Activated naive CD4-positive, alpha-beta T cell treated with anti-CD3 and anti-CD28 coated beads, Interleukin-2, amount 50 U/mL, for 16 hours (primary cell): ENCODE measurements around the gene CENPC.
A peak's percentile ranks its signal among the peaks of the same experiment; 100 is the strongest.
"Not testable (repeated sequence)": the region's sequence is repeated elsewhere in the genome, so short reads cannot be mapped to it uniquely, and the experiment has no call there.

Experiments used
- DNase-seq: peaks from one replicate; pipeline ENCODE4 v3.0.0-alpha.2; 2020

Gene CENPC, protein sequence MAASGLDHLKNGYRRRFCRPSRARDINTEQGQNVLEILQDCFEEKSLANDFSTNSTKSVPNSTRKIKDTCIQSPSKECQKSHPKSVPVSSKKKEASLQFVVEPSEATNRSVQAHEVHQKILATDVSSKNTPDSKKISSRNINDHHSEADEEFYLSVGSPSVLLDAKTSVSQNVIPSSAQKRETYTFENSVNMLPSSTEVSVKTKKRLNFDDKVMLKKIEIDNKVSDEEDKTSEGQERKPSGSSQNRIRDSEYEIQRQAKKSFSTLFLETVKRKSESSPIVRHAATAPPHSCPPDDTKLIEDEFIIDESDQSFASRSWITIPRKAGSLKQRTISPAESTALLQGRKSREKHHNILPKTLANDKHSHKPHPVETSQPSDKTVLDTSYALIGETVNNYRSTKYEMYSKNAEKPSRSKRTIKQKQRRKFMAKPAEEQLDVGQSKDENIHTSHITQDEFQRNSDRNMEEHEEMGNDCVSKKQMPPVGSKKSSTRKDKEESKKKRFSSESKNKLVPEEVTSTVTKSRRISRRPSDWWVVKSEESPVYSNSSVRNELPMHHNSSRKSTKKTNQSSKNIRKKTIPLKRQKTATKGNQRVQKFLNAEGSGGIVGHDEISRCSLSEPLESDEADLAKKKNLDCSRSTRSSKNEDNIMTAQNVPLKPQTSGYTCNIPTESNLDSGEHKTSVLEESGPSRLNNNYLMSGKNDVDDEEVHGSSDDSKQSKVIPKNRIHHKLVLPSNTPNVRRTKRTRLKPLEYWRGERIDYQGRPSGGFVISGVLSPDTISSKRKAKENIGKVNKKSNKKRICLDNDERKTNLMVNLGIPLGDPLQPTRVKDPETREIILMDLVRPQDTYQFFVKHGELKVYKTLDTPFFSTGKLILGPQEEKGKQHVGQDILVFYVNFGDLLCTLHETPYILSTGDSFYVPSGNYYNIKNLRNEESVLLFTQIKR

GRCh38 chr4:67545199-67546003 lies at the start of gene CENPC:
Gene CENPC (minus strand): TSS chr4:67545503. CDS start chr4:67545355, 148 bp downstream.
- peak; percentile 93 for DNase-seq

DNA sequence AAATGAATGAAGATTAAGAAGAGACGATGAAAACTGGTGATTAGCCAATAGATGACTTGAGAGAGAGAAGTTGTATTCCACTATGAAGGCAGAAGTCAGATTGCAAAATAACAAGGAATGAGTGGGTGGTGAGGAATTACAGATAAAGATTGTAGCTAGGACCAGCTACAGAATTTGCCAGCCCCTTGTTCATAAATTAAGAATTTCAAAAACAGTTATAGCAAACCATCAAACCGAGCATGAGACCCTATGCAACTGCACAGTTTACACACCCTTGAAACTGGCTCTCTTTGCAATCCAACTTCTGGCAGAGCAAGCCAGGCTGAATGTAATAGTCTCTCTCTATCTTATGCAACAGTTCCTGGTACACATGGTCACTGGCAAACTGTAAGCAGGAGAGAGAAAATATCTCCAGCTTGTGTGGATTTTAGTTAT lies 48.5 kb upstream of the CENPC start:
- no peak for DNase-seq

DNA sequence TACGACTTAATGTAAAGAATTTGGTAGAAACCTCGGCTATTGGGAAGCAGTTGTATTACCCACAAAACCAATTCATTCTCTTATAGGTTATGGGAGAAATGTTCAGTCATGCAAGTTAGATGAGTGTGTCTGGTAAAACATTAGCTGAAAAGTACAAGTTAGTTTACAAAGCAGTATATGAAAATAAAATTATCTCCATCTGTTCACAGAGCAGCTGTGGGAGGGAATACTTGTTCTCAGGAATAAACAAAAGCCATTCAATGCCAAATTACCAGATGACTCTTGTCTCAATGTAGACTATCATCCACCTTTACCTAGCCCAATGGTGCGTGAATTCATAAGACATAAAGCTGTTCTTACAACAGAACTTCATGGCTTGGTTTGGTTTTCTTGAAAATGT lies 41.9 kb upstream of the CENPC start:
- DNase-seq, result no peak

DNA sequence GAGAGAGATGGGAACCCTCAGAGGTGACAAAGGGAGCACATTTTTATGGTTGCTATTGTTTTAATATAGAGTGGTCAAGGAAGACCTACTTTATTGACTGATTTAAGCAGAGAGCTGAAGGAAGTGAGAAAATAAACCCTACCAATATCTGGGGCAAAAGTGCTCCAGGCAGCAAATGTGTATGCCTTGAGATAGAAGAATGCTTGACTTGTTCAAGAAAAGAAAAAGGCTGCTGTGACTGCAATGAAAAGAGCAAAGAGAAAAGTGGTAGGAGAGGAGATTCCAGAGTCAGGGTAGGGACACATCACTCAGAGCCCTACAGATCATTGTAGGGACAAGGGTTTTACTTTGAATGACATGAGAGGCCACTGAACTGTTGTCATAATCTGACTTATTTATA lies 39.2 kb upstream of the CENPC start:
- no peak for DNase-seq

DNA sequence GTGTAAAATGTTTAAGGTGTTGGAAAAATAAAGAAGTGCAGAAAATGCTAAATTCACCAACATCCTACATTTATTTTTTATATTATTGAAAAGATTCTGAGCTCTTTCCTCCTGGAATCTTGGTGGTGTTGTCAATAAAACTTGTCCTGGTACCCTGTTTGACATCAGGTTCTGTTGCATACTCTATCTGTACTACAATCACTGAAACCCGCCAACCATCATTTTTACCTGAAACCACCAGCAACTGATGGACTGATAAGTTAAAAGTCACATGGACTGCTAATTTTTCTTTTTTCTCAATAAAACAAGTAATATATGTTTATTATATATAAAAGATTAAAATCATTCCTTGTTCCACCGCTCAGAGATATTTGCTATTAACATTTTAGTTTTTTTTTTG lies 36.6 kb upstream of the CENPC start:
- DNase-seq, result no peak

- DNase-seq, result no peak
Measured at GRCh38 chr4:67581208-67581857, 36.0 kb upstream of the CENPC start.

DNA sequence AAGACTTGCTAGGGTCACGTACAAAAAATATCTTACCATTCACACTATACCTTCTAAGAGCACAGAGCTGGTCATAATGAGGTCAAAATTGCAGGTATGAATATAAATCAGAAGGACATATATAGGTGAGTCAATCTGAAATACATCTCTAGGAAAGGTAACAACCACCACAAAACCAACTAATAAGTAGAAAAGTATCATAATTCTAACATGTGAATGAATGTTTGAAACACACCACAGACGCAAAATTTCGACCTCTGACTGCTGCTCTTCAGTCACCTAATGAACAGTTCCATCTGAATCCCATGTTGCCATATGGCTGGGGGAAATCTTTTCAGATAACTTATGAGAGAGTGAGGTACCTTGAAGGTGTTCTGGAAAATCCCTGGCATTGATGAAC lies 35.3 kb upstream of the CENPC start:
- DNase-seq, result no peak

GRCh38 chr4:67576538-67576937 lies 31.2 kb upstream of the CENPC start:
- no peak for DNase-seq

DNA sequence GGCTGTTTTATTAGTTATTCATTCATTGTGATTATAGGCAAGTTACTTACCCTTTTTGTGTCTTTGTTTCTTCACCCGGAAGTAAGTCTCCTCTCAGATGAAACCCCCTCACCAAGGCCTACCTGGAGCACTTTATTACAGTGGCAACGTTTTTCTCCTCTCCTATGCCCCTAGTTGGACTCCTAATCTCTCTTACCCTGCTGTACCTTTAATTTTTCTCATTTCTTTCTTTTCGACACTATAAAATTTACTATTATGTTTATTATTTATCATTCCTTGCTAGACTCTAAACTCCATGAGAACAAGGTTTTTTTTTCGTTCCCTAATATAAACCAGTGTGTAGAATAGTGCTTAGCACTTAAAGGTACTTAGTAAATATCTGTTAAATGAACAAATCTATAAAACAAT lies 30.8 kb upstream of the CENPC start:
- DNase-seq, result no peak

GRCh38 chr4:67575232-67576058 lies 30.1 kb upstream of the CENPC start:
- DNase-seq, result no peak

GRCh38 chr4:67573193-67573592 lies 27.9 kb upstream of the CENPC start:
- DNase-seq, result no peak

- DNase-seq, result no peak
Measured at GRCh38 chr4:67571975-67572374, 26.7 kb upstream of the CENPC start.

GRCh38 chr4:67570537-67570936 lies 25.2 kb upstream of the CENPC start:
- DNase-seq, result no peak

- no peak for DNase-seq
Measured at GRCh38 chr4:67568820-67569219, 23.5 kb upstream of the CENPC start.

GRCh38 chr4:67566335-67566734 lies 21.0 kb upstream of the CENPC start:
- DNase-seq, result no peak

- DNase-seq, result no peak
Measured at GRCh38 chr4:67565284-67565683, 20.0 kb upstream of the CENPC start.

DNA sequence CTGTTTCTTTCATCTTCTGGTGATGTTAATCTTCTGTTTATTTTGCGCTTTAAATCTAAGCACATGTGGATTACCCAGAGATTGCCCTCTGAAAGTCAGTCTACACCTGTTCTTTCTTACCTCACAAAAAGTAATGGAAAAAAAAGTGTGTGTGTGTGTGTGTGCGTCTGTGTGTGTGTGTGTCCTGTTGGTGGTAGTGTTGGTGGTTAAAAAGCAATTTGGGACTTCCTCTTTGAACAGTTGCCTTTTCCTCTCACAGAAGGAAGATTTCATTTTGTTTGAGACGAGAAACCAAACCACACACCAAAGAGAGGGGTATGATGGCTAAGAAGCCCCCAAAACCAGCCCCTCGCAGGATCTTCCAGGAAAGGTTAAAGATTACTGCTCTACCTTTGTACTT lies 13.2 kb upstream of the CENPC start, which contains the start of gene STAP1:
STAP1 (plus strand) TSS at position 235 of the 400 bp plus-strand sequence; CDS start at position 318, 83 bp downstream.
- DNase-seq, result no peak

DNA sequence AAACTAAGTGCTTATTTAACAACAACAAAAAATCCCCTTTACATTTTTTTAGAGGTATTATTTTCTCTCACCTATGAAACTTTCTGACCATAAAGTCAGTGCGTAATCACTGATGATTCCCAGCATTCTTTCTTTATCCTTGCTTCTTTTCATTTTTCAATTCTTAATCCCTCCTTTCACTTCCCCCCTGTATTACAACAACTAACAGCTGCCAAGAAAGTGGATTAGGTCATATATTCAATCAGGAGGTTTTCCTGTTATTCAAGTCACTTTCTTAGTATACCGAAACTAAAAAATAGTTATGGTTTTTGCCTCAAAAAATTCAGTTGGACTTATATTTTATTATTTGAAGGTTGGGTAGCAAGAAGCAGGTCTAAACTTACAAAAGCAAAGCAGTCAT lies 11.1 kb upstream of the CENPC start:
- no peak for DNase-seq

GRCh38 chr4:67555447-67555846 lies 10.1 kb upstream of the CENPC start:
- no peak for DNase-seq

- no peak for DNase-seq
Measured at GRCh38 chr4:67554096-67554495, 8.8 kb upstream of the CENPC start.

- DNase-seq, result not testable (repeated sequence)
Measured at GRCh38 chr4:67552146-67552792, 7.0 kb upstream of the CENPC start.
